Stomach (tissue), 4 donors: ENCODE data around the gene TBC1D1.

Experiments used
- POLR2A ChIP-seq, 4 donors: fragments of 450-650 bp; IDR thresholded peaks; one replicate each; pipeline ENCODE4 v1.6.1; 2016; ENCODE audit warnings: antibody characterized with exemption in 4 of 4, control low read depth in 2 of 4, mild to moderate bottlenecking in 1 of 4, moderate library complexity in 1 of 4
- POLR2AphosphoS5 ChIP-seq, 3 donors: sonication (generic); formaldehyde crosslinking; IDR thresholded peaks; one replicate each; pipeline ENCODE4 v1.6.1; 2016; ENCODE audit warnings: antibody characterized with exemption in 3 of 3
- TF ChIP-seq, protein P1 (sequence below), 7 experiments: fragments of 450-650 bp in 4 of 7; fragments of 200-600 bp in 3 of 7; sonication (generic) in 3 of 7; IDR thresholded peaks; one replicate each; pipeline ENCODE4 v1.5.1; 2016 to 2019; ENCODE audit warnings: antibody characterized with exemption in 7 of 7, control low read depth in 2 of 7, mild to moderate bottlenecking in 1 of 7

DNA sequence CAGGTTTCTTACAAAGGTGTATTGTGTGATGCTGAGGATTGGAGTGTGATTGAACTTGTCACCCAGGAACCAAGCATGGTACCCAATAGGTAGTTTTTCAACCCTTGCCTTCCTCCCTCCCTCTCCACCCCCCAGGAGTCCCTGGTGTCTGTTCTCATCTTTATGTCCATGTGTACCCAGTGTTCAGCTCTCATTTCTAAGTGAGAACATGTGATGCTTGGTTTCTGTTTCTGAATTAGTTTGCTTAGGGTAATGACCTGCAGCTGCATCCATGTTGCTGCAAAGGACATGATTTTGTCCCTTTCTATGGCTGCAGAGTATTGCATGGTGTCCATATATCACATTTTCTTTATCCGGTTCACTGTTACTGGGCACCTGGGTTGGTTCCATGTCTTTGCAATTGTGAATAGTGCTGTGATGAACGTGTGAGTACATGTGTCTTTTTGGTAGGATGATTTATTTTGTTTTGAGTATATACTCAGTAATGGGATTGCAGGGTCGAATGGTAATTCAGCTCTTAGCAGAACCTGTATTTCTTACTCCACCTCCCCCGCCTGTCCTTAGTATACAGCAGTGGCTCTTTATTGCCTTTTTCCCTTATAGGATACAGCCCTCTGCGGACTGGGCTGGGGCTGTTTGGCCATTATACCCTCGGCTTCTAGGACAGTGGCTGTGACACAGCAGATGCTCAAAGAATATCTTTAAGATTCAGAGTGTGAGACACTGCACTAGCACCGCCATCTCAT is 214.8 kb downstream of the TBC1D1 start:
- TF ChIP-seq, protein P1, sequence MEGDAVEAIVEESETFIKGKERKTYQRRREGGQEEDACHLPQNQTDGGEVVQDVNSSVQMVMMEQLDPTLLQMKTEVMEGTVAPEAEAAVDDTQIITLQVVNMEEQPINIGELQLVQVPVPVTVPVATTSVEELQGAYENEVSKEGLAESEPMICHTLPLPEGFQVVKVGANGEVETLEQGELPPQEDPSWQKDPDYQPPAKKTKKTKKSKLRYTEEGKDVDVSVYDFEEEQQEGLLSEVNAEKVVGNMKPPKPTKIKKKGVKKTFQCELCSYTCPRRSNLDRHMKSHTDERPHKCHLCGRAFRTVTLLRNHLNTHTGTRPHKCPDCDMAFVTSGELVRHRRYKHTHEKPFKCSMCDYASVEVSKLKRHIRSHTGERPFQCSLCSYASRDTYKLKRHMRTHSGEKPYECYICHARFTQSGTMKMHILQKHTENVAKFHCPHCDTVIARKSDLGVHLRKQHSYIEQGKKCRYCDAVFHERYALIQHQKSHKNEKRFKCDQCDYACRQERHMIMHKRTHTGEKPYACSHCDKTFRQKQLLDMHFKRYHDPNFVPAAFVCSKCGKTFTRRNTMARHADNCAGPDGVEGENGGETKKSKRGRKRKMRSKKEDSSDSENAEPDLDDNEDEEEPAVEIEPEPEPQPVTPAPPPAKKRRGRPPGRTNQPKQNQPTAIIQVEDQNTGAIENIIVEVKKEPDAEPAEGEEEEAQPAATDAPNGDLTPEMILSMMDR (IDR thresholded peaks at IDR 0.05), result no peak
- TF ChIP-seq POLR2A (IDR thresholded peaks at IDR 0.05), result no peak
- TF ChIP-seq POLR2AphosphoS5 (IDR thresholded peaks at IDR 0.05), result no peak
